ENCODE data around the gene STAT3. TPM values are rescaled to one million over a fixed set of nuclear protein-coding genes. Genes with fewer than 3 reads are reported as not detected.
"Not testable (repeated sequence)": the region's sequence is repeated elsewhere in the genome, so short reads cannot be mapped to it uniquely, and the experiment has no call there.

Gene STAT3
- total and polyA plus RNA-seq, 2 experiments from 2014 or later, result 152 to 163 TPM

DNA sequence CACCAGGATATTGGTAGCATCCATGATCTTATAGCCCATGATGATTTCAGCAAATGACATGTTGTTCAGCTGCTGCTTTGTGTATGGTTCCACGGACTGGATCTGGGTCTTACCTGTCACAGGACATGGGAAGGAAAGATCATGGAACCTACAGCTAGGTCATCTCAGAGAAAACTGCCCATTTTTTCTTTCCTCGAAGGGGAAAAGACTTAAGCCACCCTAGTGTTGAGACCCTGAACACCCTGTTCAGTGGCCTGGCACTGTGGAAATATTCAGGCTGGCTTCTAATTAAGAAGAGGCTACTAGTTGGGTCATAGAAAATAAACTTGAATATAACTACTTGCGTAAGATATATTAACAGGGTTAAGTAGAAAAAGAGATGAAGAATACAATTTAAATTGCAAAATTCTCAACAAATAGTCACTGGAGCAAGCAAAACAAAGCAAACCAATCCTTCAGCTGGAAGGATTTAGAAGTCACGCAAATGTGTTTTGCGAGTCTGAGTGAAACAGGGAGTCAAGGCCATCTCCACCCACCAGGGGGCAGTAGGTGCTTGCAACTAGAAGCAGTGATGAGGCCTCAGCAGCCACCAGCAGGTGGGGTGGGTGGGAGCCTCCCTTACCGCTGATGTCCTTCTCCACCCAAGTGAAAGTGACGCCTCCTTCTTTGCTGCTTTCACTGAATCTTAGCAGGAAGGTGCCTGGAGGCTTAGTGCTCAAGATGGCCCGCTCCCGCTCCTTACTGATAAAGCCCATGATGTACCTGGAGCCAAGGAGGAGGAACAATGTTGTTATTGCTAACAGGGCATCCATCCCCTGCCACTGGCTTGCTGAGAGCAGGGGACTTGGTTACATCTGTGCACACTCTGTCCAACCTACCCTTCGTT, 65.6 kb downstream of the STAT3 start:
- H3K36me3 ChIP-seq (replicated peaks; ENCODE audit: insufficient read depth, low read depth), result no peaks in the 10 kb centered on the region
- H3K27ac ChIP-seq, result no peak overlapping the region
- TF ChIP-seq EZH2phosphoT487 (IDR thresholded peaks at IDR 0.05; ENCODE audit: low read depth, severe bottlenecking, unreplicated experiment), result no peak
- TF ChIP-seq, protein P1, sequence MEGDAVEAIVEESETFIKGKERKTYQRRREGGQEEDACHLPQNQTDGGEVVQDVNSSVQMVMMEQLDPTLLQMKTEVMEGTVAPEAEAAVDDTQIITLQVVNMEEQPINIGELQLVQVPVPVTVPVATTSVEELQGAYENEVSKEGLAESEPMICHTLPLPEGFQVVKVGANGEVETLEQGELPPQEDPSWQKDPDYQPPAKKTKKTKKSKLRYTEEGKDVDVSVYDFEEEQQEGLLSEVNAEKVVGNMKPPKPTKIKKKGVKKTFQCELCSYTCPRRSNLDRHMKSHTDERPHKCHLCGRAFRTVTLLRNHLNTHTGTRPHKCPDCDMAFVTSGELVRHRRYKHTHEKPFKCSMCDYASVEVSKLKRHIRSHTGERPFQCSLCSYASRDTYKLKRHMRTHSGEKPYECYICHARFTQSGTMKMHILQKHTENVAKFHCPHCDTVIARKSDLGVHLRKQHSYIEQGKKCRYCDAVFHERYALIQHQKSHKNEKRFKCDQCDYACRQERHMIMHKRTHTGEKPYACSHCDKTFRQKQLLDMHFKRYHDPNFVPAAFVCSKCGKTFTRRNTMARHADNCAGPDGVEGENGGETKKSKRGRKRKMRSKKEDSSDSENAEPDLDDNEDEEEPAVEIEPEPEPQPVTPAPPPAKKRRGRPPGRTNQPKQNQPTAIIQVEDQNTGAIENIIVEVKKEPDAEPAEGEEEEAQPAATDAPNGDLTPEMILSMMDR (IDR thresholded peaks at IDR 0.05; ENCODE audit: poor library complexity), result peak; percentile 99
- no peak for TF ChIP-seq EZH2 (IDR thresholded peaks at IDR 0.05; ENCODE audit: borderline replicate concordance)
- H3K4me2 ChIP-seq, result no peak overlapping the region
- H4K20me1 ChIP-seq (ENCODE audit: insufficient read depth, poor library complexity, severe bottlenecking), result no peaks in the 10 kb centered on the region
- no peak overlapping the region for H2AFZ ChIP-seq
- H3K4me1 ChIP-seq (ENCODE audit: insufficient read depth), result no peaks in the 10 kb centered on the region
- H3K4me3 ChIP-seq, result no peak overlapping the region
- H3K9me2 ChIP-seq (replicated peaks; ENCODE audit: insufficient read depth), result no peaks in the 10 kb centered on the region
- H3K27me3 ChIP-seq, result no peaks in the 10 kb centered on the region
- peaks cover 9% of the 10 kb centered on the region for H3K79me2 ChIP-seq
- 46% methylated on average over 10 of the region's 10 CpGs for WGBS (ENCODE audit: low lambda C conversion rate, missing lambda C conversion rate)
- DNase-seq (ENCODE audit: low spot score), result peak; percentile 96
- H3K9me3 ChIP-seq (ENCODE audit: low read depth), result no peaks in the 10 kb centered on the region

- no peak overlapping the region for H2AFZ ChIP-seq
- peaks cover 11% of the 10 kb centered on the region for H3K79me2 ChIP-seq
- H3K4me2 ChIP-seq, result no peak overlapping the region
- H4K20me1 ChIP-seq (ENCODE audit: insufficient read depth, poor library complexity, severe bottlenecking), result no peaks in the 10 kb centered on the region
- no peaks in the 10 kb centered on the region for H3K4me1 ChIP-seq (ENCODE audit: insufficient read depth)
- H3K27ac ChIP-seq, result no peak overlapping the region
- DNase-seq (ENCODE audit: low spot score), result no peak
- H3K9me3 ChIP-seq (ENCODE audit: low read depth), result no peaks in the 10 kb centered on the region
- H3K36me3 ChIP-seq (replicated peaks; ENCODE audit: insufficient read depth, low read depth), result no peaks in the 10 kb centered on the region
- H3K9me2 ChIP-seq (replicated peaks; ENCODE audit: insufficient read depth), result no peaks in the 10 kb centered on the region
- TF ChIP-seq EZH2 (IDR thresholded peaks at IDR 0.05; ENCODE audit: borderline replicate concordance) (no peak), EZH2phosphoT487 (IDR thresholded peaks at IDR 0.05; ENCODE audit: low read depth, severe bottlenecking, unreplicated experiment) (no peak)
- TF ChIP-seq, protein P1 (IDR thresholded peaks at IDR 0.05; ENCODE audit: poor library complexity), result no peak
- 97% methylated on average over 4 of the region's 4 CpGs for WGBS (ENCODE audit: low lambda C conversion rate, missing lambda C conversion rate)
- no peak overlapping the region for H3K4me3 ChIP-seq
- no peaks in the 10 kb centered on the region for H3K27me3 ChIP-seq
Observed at GRCh38 chr17:42321555-42321954, 66.7 kb downstream of the STAT3 start.

DNA sequence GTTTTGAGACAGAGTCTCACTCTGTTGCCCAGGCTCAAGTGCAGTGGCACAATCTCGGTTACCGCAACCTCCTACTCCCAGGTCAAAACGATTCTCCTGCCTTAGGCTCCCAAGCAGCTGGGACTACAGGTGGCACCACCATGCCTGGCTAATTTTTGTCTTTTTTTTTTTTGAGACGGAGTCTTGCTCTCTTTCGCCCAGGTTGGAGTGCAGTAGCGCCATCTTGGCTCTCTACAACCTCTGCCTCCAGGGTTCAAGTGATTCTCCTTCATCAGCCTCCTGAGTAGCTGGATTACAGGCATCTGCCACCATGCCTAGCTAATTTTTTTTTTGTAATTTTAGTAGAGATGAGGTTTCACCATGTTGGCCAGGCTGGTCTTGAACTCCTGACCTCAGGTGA, 70.3 kb downstream of the STAT3 start:
- WGBS (ENCODE audit: low lambda C conversion rate, missing lambda C conversion rate), result 98% methylated on average over 6 of the region's 6 CpGs
- H4K20me1 ChIP-seq (ENCODE audit: insufficient read depth, poor library complexity, severe bottlenecking); H2AFZ ChIP-seq; H3K36me3 ChIP-seq (replicated peaks; ENCODE audit: insufficient read depth, low read depth); H3K4me2 ChIP-seq; DNase-seq (ENCODE audit: low spot score); H3K9me3 ChIP-seq (ENCODE audit: low read depth); H3K27me3 ChIP-seq; H3K9me2 ChIP-seq (replicated peaks; ENCODE audit: insufficient read depth); H3K4me3 ChIP-seq: not testable (repeated sequence)
- H3K4me1 ChIP-seq (ENCODE audit: insufficient read depth), result peaks cover 22% of the 10 kb centered on the region
- peaks cover 13% of the 10 kb centered on the region for H3K79me2 ChIP-seq
- peak overlapping the region; percentile 10 for H3K27ac ChIP-seq

DNA sequence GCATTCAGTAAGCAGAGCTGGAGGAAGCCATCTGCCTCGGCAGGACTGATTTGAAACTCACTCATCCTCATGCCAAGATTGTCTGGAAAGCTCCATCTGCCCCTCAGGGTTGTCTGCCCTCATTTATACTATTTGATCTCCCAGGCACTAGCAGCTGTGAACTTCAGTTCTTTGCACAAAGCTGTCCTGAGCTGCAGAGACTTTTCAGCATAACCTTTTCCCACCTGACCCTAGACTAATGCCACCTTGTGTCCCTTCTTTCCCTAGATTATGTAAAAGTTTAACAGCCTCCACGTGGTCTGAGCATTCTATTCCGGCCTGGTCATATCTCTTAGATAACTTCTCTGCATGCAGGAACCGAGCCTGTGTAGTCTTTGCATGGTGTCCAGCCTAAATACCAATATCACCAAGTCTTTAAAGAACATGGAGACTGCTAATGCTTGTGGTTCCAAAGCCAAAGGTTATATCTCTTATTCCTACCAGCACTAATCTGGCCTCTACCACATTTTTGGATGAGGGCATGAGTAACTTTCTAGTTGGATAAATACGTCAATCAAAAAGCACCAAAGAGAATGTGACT, 70.9 kb downstream of the STAT3 start:
- H2AFZ ChIP-seq, result no peak overlapping the region
- peaks cover 13% of the 10 kb centered on the region for H3K79me2 ChIP-seq
- H3K9me3 ChIP-seq (ENCODE audit: low read depth), result no peaks in the 10 kb centered on the region
- H3K9me2 ChIP-seq (replicated peaks; ENCODE audit: insufficient read depth), result no peaks in the 10 kb centered on the region
- DNase-seq (ENCODE audit: low spot score), result peak; percentile 33
- WGBS (ENCODE audit: low lambda C conversion rate, missing lambda C conversion rate), result 63% methylated on average over 5 of the region's 5 CpGs
- H3K4me2 ChIP-seq, result no peak overlapping the region
- no peak for TF ChIP-seq EZH2phosphoT487 (IDR thresholded peaks at IDR 0.05; ENCODE audit: low read depth, severe bottlenecking, unreplicated experiment)
- TF ChIP-seq, protein P1 (IDR thresholded peaks at IDR 0.05; ENCODE audit: poor library complexity), result no peak
- peak overlapping the region; percentile 31 for H3K27ac ChIP-seq
- no peaks in the 10 kb centered on the region for H3K27me3 ChIP-seq
- H3K36me3 ChIP-seq (replicated peaks; ENCODE audit: insufficient read depth, low read depth), result no peaks in the 10 kb centered on the region
- no peak overlapping the region for H3K4me3 ChIP-seq
- no peaks in the 10 kb centered on the region for H4K20me1 ChIP-seq (ENCODE audit: insufficient read depth, poor library complexity, severe bottlenecking)
- H3K4me1 ChIP-seq (ENCODE audit: insufficient read depth), result peaks cover 28% of the 10 kb centered on the region

All from hepatocyte (in vitro differentiated cells).